ENCODE results near the gene SEC14L1.

SEC14L1 gene

GRCh38 chr17:77140878-77141767 lies at the start of gene SEC14L1:
Gene SEC14L1, plus strand, starts transcription at chr17:77140969. Its CDS starts 2,628 bp downstream, at chr17:77143597.
- H3K4me3 ChIP-seq (ENCODE audit: low read depth, low read length) = peak within 1 kb of the TSS; percentile 78
- peak; percentile 48 for DNase-seq
- H3K27me3 ChIP-seq (ENCODE audit: insufficient read depth, low read depth, severe bottlenecking) = no peaks in the 10 kb centered on the region
- H3K36me3 ChIP-seq = peaks cover 34% of the 10 kb centered on the region
- no peak for TF ChIP-seq CTCF (IDR thresholded peaks at IDR 0.05; ENCODE audit: low read depth, low read length)
- H3K9me3 ChIP-seq (ENCODE audit: severe bottlenecking) = peaks cover 20% of the 10 kb centered on the region
- peak within 1 kb of the TSS; percentile 93 for H3K27ac ChIP-seq

GRCh38 chr17:77092025-77092424 lies 48.7 kb upstream of the SEC14L1 start:
- Histone ChIP-seq H3K36me3 (peaks cover 64% of the 10 kb centered on the region), H3K9me3 (ENCODE audit: severe bottlenecking) (no peaks in the 10 kb centered on the region), H3K4me3 (ENCODE audit: low read depth, low read length) (no peak overlapping the region), H3K27ac (no peak overlapping the region), H3K27me3 (ENCODE audit: insufficient read depth, low read depth, severe bottlenecking) (no peaks in the 10 kb centered on the region)
- no peak for DNase-seq
- no peak for TF ChIP-seq CTCF (IDR thresholded peaks at IDR 0.05; ENCODE audit: low read depth, low read length)

GRCh38 chr17:77095461-77095860 lies 45.3 kb upstream of the SEC14L1 start:
- H3K27ac ChIP-seq = no peak overlapping the region
- H3K36me3 ChIP-seq = peaks cover 69% of the 10 kb centered on the region

GRCh38 chr17:77096570-77097214 lies 44.1 kb upstream of the SEC14L1 start:
- Histone ChIP-seq H3K36me3 (peaks cover 56% of the 10 kb centered on the region), H3K9me3 (ENCODE audit: severe bottlenecking) (no peaks in the 10 kb centered on the region), H3K4me3 (ENCODE audit: low read depth, low read length) (no peak overlapping the region), H3K27me3 (ENCODE audit: insufficient read depth, low read depth, severe bottlenecking) (no peaks in the 10 kb centered on the region), H3K27ac (peak overlapping the region; percentile 12; the same call in 1 of the 2 replicates)
- peak; percentile 66 for TF ChIP-seq CTCF (IDR thresholded peaks at IDR 0.05; ENCODE audit: low read depth, low read length)
- DNase-seq = no peak

More at GRCh38 chr17:77095461-77095860, 45.3 kb upstream of the SEC14L1 start:
- Histone ChIP-seq H3K9me3 (ENCODE audit: severe bottlenecking) (no peaks in the 10 kb centered on the region), H3K4me3 (ENCODE audit: low read depth, low read length) (no peak overlapping the region), H3K27me3 (ENCODE audit: insufficient read depth, low read depth, severe bottlenecking) (no peaks in the 10 kb centered on the region)
- TF ChIP-seq CTCF (IDR thresholded peaks at IDR 0.05; ENCODE audit: low read depth, low read length) = no peak
- no peak for DNase-seq

GRCh38 chr17:77097631-77098180 lies 43.1 kb upstream of the SEC14L1 start:
- no peak overlapping the region for H3K27ac ChIP-seq
- TF ChIP-seq CTCF (IDR thresholded peaks at IDR 0.05; ENCODE audit: low read depth, low read length) = no peak
- DNase-seq = no peak

More at GRCh38 chr17:77097631-77098180, 43.1 kb upstream of the SEC14L1 start:
- Histone ChIP-seq H3K36me3 (peaks cover 47% of the 10 kb centered on the region), H3K9me3 (ENCODE audit: severe bottlenecking) (no peaks in the 10 kb centered on the region), H3K4me3 (ENCODE audit: low read depth, low read length) (no peak overlapping the region), H3K27me3 (ENCODE audit: insufficient read depth, low read depth, severe bottlenecking) (no peaks in the 10 kb centered on the region)
